Activated effector memory CD4-positive, alpha-beta T cell treated with anti-CD3 and anti-CD28 coated beads, Interleukin-2, amount 50 U/mL, for 16 hours (primary cell): ENCODE measurements around the gene PRPF8.

Experiments
- DNase-seq: peaks from one replicate; pipeline ENCODE4 v3.0.0-alpha.2; 2020

Gene PRPF8

GRCh38 chr17:1624650-1625049 lies 60.0 kb downstream of the PRPF8 start:
- no peak for DNase-seq

- DNase-seq, result no peak
These were observed 61.5 kb downstream of the PRPF8 start for GRCh38 chr17:1623057-1623630.

- no peak for DNase-seq
These were observed 63.3 kb downstream of the PRPF8 start for GRCh38 chr17:1621273-1621954.

GRCh38 chr17:1620486-1620885 lies 64.2 kb downstream of the PRPF8 start:
- no peak for DNase-seq

- no peak for DNase-seq
These were observed 67.0 kb downstream of the PRPF8 start for GRCh38 chr17:1617620-1618174.

GRCh38 chr17:1616101-1616500 lies 68.6 kb downstream of the PRPF8 start:
- no peak for DNase-seq

- no peak for DNase-seq
These were observed 72.3 kb downstream of the PRPF8 start for GRCh38 chr17:1612400-1612799.

GRCh38 chr17:1611715-1612114 lies 73.0 kb downstream of the PRPF8 start:
- DNase-seq, result no peak

- DNase-seq, result no peak
These were observed 76.0 kb downstream of the PRPF8 start for GRCh38 chr17:1608676-1609075.

- no peak for DNase-seq
These were observed 76.7 kb downstream of the PRPF8 start for GRCh38 chr17:1607971-1608320.

GRCh38 chr17:1606352-1606985 lies 78.2 kb downstream of the PRPF8 start:
- peak; percentile 72 for DNase-seq

GRCh38 chr17:1605681-1606351 lies 78.9 kb downstream of the PRPF8 start:
- DNase-seq, result no peak

- no peak for DNase-seq
These were observed 79.7 kb downstream of the PRPF8 start for GRCh38 chr17:1604831-1605528.

- no peak for DNase-seq
These were observed 83.1 kb downstream of the PRPF8 start for GRCh38 chr17:1601571-1601970.
